ENCODE measurements around the gene IGLL1.
"Not testable (repeated sequence)": the region's sequence is repeated elsewhere in the genome, so short reads cannot be mapped to it uniquely, and the experiment has no call there.

The IGLL1 gene

DNA sequence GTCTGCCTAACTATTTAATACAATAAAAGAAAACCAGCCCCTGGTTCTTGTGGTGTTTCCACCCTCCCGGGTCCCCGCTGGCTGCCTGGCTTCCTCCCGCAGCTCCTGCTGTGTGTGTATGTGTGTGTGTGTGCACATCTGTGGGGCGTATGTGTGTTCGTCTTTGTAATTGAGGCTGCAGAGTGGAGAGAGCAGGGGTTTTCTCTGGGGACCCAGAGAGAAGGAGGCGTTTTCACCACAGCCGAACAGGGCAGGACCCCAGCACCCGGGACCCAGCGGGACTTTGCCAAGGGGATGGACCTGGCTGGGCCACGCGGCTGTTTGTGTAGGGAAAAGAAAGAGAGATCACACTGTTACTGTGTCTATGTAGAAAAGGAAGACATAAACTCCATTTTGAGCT is 42.7 kb downstream of the IGLL1 start:
- H3K27me3 ChIP-seq (replicated peaks; ENCODE audit: control insufficient read depth, insufficient read depth, low read length, poor library complexity, severe bottlenecking) = no peaks in the 10 kb centered on the region
- no peak for DNase-seq

DNA sequence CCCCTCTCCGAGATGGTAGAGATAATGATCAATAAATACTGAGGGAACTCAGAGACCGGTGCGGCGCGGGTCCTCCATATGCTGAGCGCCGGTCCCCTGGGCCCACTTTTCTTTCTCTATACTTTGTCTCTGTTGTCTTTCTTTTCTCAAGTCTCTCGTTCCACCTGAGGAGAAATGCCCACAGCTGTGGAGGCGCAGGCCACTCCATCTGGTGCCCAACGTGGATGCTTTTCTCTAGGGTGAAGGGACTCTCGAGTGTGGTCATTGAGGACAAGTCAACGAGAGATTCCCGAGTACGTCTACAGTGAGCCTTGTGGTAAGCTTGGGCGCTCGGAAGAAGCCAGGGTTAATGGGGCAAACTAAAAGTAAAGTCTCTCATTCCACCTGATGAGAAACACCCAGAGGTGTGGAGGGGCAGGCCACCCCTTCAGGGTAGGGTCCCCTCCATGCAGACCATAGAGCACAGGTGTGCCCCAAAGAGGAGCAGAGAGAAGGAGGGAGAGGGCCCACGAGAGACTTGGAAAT is 43.2 kb downstream of the IGLL1 start:
- no peak for DNase-seq
- Histone ChIP-seq H3K27me3 (replicated peaks; ENCODE audit: control insufficient read depth, insufficient read depth, low read length, poor library complexity, severe bottlenecking) (no peaks in the 10 kb centered on the region), H3K27ac (ENCODE audit: insufficient read depth, low read length, poor library complexity, severe bottlenecking) (no peak overlapping the region), H3K9me3 (ENCODE audit: control insufficient read depth, low read length) (no peaks in the 10 kb centered on the region), H3K4me3 (ENCODE audit: insufficient read depth, low read depth, low read length, poor library complexity, severe bottlenecking) (no peak overlapping the region), H3K4me1 (ENCODE audit: control insufficient read depth, insufficient read depth, low read length, poor library complexity, severe bottlenecking) (no peaks in the 10 kb centered on the region), H3K36me3 (ENCODE audit: control insufficient read depth, insufficient read depth, low read length) (no peaks in the 10 kb centered on the region)

More for the DNA sequence above, 42.7 kb downstream of the IGLL1 start:
- Histone ChIP-seq H3K9me3 (ENCODE audit: control insufficient read depth, low read length) (no peaks in the 10 kb centered on the region), H3K27ac (ENCODE audit: insufficient read depth, low read length, poor library complexity, severe bottlenecking) (no peak overlapping the region), H3K4me3 (ENCODE audit: insufficient read depth, low read depth, low read length, poor library complexity, severe bottlenecking) (no peak overlapping the region), H3K36me3 (ENCODE audit: control insufficient read depth, insufficient read depth, low read length) (no peaks in the 10 kb centered on the region), H3K4me1 (ENCODE audit: control insufficient read depth, insufficient read depth, low read length, poor library complexity, severe bottlenecking) (no peaks in the 10 kb centered on the region)

DNA sequence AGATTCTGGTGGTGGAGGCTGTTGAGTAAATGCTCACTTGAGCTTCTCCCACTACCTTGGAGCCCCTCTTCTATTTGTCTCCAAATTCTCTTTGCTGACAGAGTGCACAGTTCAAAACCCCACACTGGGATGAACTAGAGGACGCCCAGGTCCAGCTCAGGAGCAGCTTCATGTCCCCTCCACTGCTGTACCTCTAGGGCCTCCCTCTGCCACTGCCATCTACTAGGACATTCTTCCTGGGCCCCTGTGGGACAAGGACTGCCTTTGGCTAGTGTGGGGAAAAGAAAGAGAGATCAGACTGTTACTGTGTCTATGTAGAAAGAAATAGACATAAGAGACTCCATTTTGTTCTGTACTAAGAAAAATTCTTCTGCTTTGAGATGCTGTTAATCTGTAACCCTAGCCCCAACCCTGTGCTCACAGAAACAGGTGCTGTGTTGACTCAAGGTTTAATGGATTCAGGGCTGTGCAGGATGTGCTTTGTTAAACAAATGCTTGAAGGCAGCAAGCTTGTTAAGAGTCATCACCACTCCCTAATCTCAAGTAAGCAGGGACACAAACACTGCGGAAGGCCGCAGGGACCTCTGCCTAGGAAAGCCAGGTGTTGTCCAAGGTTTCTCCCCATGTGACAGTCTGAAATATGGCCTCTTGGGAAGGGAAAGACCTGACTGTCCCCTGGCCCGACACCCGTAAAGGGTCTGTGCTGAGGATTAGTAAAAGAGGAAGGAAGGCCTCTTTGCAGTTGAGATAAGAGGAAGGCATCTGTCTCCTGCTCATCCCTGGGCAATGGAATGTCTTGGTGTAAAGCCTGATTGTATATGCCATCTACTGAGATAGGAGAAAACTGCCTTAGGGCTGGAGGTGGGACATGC is 44.1 kb downstream of the IGLL1 start:
- H3K36me3 ChIP-seq (ENCODE audit: control insufficient read depth, insufficient read depth, low read length); H3K27ac ChIP-seq (ENCODE audit: insufficient read depth, low read length, poor library complexity, severe bottlenecking): not testable (repeated sequence)

DNA sequence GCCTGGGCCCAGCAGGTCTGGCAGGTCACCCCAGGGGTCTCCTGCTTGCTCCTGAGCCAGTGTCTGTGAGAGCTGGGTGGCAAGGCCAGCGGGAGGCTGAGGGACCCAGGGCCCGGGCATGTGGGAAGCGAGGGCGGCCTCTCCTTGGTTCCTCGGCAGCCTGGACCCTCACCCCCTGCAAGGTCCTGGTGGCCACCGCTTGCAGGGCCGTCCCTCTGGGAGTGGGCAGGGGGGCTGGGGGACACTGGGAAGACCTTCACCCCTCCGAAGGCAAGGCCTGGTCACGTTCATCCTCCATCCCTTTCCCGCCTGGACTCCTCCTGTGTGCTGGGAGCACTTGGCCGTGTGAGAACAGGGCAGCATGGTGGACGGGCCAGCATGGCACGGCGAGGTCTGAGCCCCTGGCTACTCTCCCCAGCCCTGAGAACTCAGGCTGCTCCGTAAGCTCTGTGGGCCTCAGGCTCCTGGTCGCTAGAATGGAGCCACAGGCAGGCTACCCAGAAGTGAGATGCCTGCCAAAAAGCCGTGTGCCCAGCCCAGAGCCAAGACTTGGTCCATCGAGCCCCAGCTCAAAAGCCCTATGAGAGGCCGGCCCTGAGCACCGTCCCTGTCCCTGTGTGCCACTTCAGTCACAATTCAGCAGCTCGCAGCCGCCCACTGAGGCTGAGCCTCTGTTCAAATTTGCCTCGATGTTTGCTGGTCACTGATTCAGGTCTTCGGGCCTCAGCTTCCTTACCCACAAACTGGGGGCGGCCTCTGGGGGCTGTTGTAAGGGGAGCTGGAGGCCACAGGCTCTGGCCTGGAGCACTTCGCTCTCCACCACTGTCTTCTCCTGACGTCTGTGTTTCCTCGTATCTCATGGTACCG is 45.0 kb downstream of the IGLL1 start:
- DNase-seq = no peak
- Histone ChIP-seq H3K4me1 (ENCODE audit: control insufficient read depth, insufficient read depth, low read length, poor library complexity, severe bottlenecking) (no peaks in the 10 kb centered on the region), H3K27ac (ENCODE audit: insufficient read depth, low read length, poor library complexity, severe bottlenecking) (no peak overlapping the region), H3K9me3 (ENCODE audit: control insufficient read depth, low read length) (no peaks in the 10 kb centered on the region), H3K36me3 (ENCODE audit: control insufficient read depth, insufficient read depth, low read length) (no peaks in the 10 kb centered on the region), H3K27me3 (replicated peaks; ENCODE audit: control insufficient read depth, insufficient read depth, low read length, poor library complexity, severe bottlenecking) (no peaks in the 10 kb centered on the region), H3K4me3 (ENCODE audit: insufficient read depth, low read depth, low read length, poor library complexity, severe bottlenecking) (no peak overlapping the region)

More for the DNA sequence above, 44.1 kb downstream of the IGLL1 start:
- not testable (repeated sequence) for H3K4me1 ChIP-seq (ENCODE audit: control insufficient read depth, insufficient read depth, low read length, poor library complexity, severe bottlenecking); DNase-seq; H3K4me3 ChIP-seq (ENCODE audit: insufficient read depth, low read depth, low read length, poor library complexity, severe bottlenecking); H3K9me3 ChIP-seq (ENCODE audit: control insufficient read depth, low read length); H3K27me3 ChIP-seq (replicated peaks; ENCODE audit: control insufficient read depth, insufficient read depth, low read length, poor library complexity, severe bottlenecking)

DNA sequence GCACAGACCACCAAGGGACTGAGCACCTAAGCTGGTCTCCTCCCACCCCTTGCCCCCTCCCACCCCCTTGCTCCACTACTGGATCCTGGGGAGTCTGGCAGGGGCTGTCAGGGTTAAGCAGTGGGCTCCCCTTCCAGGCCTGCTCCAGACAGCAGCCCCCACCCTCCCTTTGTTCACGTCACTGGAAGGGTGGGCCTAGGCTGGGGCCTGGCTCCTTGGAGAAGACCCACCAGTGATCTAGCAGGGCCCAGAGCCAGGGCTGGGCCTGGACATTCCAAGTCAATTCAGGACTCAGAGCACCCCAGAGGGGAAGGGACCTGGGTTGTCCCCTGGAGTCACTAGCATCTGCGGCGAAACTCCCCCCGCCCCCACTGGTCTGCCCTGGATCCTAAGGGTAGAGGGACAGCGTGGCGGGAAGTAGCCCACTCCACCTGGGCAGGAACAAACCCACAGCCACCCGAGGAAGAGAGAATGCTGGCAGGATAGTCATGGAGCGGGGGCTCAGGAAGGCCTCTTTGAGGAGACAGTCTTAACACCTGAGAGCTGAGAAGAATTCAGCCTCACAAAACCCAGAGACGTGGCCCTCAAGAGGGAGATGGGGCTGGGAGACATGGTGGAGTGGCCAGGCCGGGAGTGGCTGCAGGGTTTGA is 45.8 kb downstream of the IGLL1 start:
- no peak for DNase-seq
- Histone ChIP-seq H3K27me3 (replicated peaks; ENCODE audit: control insufficient read depth, insufficient read depth, low read length, poor library complexity, severe bottlenecking) (no peaks in the 10 kb centered on the region), H3K9me3 (ENCODE audit: control insufficient read depth, low read length) (no peaks in the 10 kb centered on the region), H3K4me1 (ENCODE audit: control insufficient read depth, insufficient read depth, low read length, poor library complexity, severe bottlenecking) (no peaks in the 10 kb centered on the region), H3K27ac (ENCODE audit: insufficient read depth, low read length, poor library complexity, severe bottlenecking) (no peak overlapping the region), H3K4me3 (ENCODE audit: insufficient read depth, low read depth, low read length, poor library complexity, severe bottlenecking) (no peak overlapping the region), H3K36me3 (ENCODE audit: control insufficient read depth, insufficient read depth, low read length) (no peaks in the 10 kb centered on the region)

DNA sequence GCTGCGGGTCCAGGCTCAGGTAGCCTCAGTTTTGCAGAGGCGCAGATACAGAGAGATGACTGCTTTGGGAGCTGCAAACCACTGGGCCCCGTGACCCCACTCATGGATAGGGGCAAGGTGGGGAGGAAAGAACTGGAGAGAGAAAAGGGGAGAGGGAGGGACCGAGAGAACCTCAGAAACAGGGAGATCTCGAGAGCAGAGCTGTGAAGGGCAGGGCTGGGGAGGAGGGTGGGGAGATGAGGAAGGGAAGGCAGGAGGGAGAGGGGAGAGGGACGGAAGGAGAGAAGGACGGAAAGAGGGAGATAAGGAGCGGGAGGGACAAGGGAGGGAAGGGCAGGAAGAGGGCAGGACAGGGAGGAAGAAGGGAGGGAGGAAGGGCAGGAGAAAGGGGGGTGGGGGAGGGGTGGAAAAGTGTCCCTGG is 46.3 kb downstream of the IGLL1 start:
- H3K27me3 ChIP-seq (replicated peaks; ENCODE audit: control insufficient read depth, insufficient read depth, low read length, poor library complexity, severe bottlenecking) = no peaks in the 10 kb centered on the region
- no peaks in the 10 kb centered on the region for H3K9me3 ChIP-seq (ENCODE audit: control insufficient read depth, low read length)
- H3K4me3 ChIP-seq (ENCODE audit: insufficient read depth, low read depth, low read length, poor library complexity, severe bottlenecking) = no peak overlapping the region
- H3K4me1 ChIP-seq (ENCODE audit: control insufficient read depth, insufficient read depth, low read length, poor library complexity, severe bottlenecking) = no peaks in the 10 kb centered on the region
- no peaks in the 10 kb centered on the region for H3K36me3 ChIP-seq (ENCODE audit: control insufficient read depth, insufficient read depth, low read length)
- no peak for DNase-seq
- H3K27ac ChIP-seq (ENCODE audit: insufficient read depth, low read length, poor library complexity, severe bottlenecking) = no peak overlapping the region

DNA sequence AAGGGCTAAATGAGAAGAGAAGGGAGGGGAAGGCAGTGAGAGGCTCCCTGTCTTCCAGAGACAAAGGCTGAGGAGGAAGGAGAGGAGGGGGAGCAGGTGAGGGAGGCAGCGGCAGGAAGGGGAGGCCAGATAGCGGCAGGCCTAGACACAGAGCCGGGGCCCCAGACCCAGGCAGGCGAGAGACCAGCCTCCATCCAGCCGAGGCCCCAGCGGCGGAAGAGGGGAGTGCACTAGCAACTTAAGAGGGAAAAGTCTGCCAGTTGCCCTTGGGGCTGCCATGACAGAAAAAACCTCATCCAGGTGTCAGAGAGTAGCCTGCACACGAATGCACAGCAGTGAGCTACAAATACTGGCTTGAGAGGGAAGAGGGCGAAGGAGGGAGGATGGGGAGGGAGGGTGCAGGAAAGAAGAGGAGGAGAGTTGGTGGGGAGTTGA is 46.7 kb downstream of the IGLL1 start:
- H3K4me3 ChIP-seq (ENCODE audit: insufficient read depth, low read depth, low read length, poor library complexity, severe bottlenecking) = no peak overlapping the region
- no peaks in the 10 kb centered on the region for H3K27me3 ChIP-seq (replicated peaks; ENCODE audit: control insufficient read depth, insufficient read depth, low read length, poor library complexity, severe bottlenecking)
- no peaks in the 10 kb centered on the region for H3K4me1 ChIP-seq (ENCODE audit: control insufficient read depth, insufficient read depth, low read length, poor library complexity, severe bottlenecking)
- DNase-seq = no peak
- no peaks in the 10 kb centered on the region for H3K36me3 ChIP-seq (ENCODE audit: control insufficient read depth, insufficient read depth, low read length)
- H3K9me3 ChIP-seq (ENCODE audit: control insufficient read depth, low read length) = no peaks in the 10 kb centered on the region
- no peak overlapping the region for H3K27ac ChIP-seq (ENCODE audit: insufficient read depth, low read length, poor library complexity, severe bottlenecking)

DNA sequence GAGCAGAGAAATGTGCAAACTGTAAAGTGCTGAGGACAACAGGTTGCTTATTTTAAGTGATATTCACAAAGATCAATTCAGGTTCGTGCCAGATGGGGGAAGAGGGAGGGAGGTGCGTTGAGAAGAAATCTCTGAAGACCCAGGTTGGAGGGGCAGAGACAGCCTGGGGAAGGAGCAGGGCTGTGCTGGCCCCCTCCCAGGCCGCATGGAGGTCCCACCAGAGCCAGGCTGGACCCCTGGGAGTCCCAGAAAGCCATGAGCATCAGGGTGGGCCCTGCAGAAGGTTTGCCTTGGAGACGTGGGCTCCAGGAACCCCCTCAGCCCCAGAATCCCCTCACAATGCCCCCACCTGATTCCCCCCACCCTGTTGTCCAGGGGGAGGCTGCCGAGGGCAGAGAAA is 47.4 kb downstream of the IGLL1 start:
- Histone ChIP-seq H3K27me3 (replicated peaks; ENCODE audit: control insufficient read depth, insufficient read depth, low read length, poor library complexity, severe bottlenecking) (no peaks in the 10 kb centered on the region), H3K9me3 (ENCODE audit: control insufficient read depth, low read length) (no peaks in the 10 kb centered on the region), H3K36me3 (ENCODE audit: control insufficient read depth, insufficient read depth, low read length) (no peaks in the 10 kb centered on the region), H3K27ac (ENCODE audit: insufficient read depth, low read length, poor library complexity, severe bottlenecking) (no peak overlapping the region), H3K4me1 (ENCODE audit: control insufficient read depth, insufficient read depth, low read length, poor library complexity, severe bottlenecking) (no peaks in the 10 kb centered on the region), H3K4me3 (ENCODE audit: insufficient read depth, low read depth, low read length, poor library complexity, severe bottlenecking) (no peak overlapping the region)
- DNase-seq = no peak

DNA sequence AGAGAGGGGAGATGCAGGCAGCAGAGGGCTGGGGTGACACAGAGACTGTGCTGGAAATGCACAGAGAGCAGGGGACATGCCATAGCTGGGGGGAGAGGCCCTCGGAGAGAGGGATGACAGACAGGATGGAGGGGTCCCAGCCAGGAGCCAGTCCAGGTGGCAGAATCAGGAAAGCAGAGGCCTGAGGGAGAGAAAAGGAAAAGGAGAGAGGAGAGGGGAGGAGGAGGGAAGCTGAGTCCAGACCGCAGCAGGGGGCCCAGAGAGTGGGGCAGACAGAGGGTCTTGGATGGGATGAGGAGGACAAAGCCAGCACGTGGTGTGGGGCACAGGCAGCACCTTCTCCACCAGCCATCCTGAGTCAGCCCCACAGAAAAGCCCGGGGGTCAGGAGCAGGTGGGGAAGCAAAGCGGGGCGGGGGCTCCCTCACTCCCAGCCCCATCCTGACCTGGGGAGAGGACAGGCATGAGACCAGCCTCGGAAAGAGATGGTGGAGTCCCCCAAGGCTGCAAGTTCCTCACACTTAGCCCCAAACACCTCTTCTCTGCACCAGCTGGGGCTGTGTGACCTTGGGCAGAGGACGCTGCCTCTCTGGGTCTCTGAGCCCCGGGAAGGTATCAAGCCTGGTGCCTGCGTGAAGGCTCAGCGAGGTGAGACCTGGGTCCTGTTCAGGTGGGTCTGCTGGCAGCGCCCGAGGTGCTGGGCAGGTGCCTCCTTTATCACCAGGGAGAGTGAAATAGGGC is 48.0 kb downstream of the IGLL1 start:
- no peak overlapping the region for H3K4me3 ChIP-seq (ENCODE audit: insufficient read depth, low read depth, low read length, poor library complexity, severe bottlenecking)
- no peaks in the 10 kb centered on the region for H3K36me3 ChIP-seq (ENCODE audit: control insufficient read depth, insufficient read depth, low read length)
- no peaks in the 10 kb centered on the region for H3K4me1 ChIP-seq (ENCODE audit: control insufficient read depth, insufficient read depth, low read length, poor library complexity, severe bottlenecking)
- H3K9me3 ChIP-seq (ENCODE audit: control insufficient read depth, low read length) = no peaks in the 10 kb centered on the region
- DNase-seq = no peak
- H3K27me3 ChIP-seq (replicated peaks; ENCODE audit: control insufficient read depth, insufficient read depth, low read length, poor library complexity, severe bottlenecking) = no peaks in the 10 kb centered on the region
- H3K27ac ChIP-seq (ENCODE audit: insufficient read depth, low read length, poor library complexity, severe bottlenecking) = no peak overlapping the region

All from effector memory CD4-positive, alpha-beta T cell (primary cell).